Right ventricle myocardium superior (tissue), 1 donor: ENCODE measurements around the gene TGFBR2. TPM values are rescaled to one million over a fixed set of nuclear protein-coding genes. Genes with fewer than 3 reads are reported as not detected.

Source experiments
- ATAC-seq: fragments of 200-7000 bp; cut with Tn5 transposase; one replicate; pipeline ENCODE4 v1.9.1; 2020; ENCODE audit warnings: mild to moderate bottlenecking; ENCODE audit not compliant: poor library complexity
- DNase-seq: peaks from one replicate; pipeline ENCODE4 v3.0.0-alpha.2; 2020
- intact Hi-C: fragments of 100-400 bp; cut with DNase I; formaldehyde crosslinking; loops from one replicate; pipeline ENCODE4 v1.11.2; 2022
- total RNA-seq: library from RNA; stranded (reverse); fragmentation: NEBNext Ultra II Directional; extraction: Animal tissue kit (Norgen Biotek cat#: 25700); gene quantifications from one replicate; pipeline ENCODE4 v1.2.1, GENCODE V29; 2021
- donor health status: DM: no; HTN: yes; CAD: no; lungs with severe emphysema.

TGFBR2 gene
- total RNA-seq, 1 donor from 2014 or later = 168 TPM

DNA sequence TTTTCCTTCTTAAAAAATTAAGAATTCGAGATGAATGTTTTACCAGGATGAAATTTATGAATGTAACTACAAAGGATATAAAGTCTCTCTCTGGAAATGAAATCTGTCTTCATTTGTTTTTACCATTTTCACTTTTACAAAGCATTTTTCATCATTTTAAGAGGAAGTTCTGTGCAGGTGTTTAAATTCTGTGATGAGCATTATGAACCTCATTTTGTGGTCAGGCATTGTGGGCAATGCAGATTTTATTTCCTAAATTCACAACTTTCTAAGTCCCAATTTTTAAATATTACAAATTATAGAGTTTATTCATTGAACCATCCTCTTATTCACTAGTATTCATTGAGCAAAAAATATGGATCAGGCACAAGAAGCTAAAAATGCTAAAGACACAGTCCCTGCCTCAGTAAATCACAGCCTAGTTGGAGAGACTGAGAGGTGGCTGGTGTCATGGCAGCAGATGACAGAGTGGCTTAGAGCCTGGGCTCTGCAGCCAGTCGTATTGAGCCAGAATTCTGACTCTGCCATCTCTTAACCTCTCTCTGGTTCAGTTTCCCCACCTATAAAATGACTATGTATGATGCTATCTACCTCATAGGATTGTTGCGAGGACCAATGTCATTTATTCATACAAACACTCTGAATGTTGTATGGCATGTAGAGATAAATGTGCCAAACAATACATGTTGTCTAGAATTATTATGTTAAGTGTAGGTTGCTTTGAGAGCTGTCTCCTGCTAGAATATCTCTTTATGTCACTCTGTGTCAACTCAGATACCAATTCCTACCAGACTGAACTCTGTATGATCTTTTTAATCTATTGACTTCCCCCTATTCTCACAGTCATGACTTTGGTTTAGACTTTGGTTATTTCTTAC, 7.5 kb upstream of the TGFBR2 start:
- intact Hi-C loops = no loop called here
- ATAC-seq (no peak), DNase-seq (no peak)

DNA sequence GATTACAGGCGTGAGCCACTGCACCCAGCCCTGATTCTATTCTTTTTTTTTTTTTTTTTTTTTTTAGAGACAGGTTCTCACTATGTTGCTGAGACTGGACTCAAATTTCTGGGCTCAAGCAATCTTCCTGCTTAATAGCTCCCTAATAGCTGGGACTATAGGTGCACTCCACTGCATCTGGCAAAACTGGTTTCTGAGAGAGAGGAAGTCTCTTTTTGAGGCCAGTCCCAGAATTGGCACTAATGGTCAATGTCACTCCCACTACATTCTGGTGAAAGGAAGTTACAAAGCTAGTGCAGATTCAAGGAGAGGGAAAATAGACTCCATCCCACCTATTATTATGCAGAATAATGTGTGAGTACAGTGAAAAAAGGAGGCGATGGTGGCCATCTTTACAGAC, 5.8 kb upstream of the TGFBR2 start:
- intact Hi-C loops = loop anchor here (10.0 kb wide), 3 partner anchors 84 to 246 kb away; no protein-coding TSS in a partner anchor
- DNase-seq (no peak), ATAC-seq (no peak)

DNA sequence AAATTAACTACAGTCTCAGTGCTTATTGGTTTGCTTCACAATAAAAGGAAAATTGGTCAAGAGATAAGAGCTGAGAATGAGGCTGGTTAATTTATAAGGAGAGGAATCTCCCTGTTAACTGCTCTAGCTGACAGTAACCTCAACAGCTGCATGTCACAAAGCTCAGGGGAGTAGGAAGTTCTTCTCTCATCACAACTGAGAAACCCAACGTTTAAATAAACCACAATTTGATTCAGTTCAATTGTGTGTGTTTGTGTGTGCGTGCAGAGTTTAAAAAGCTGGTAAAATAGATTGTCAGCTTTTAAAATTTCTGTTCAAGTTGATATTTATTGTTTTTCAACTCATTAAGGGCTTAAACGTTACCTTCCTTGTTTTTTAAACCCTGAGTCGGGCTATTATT, 3.5 kb upstream of the TGFBR2 start:
- no peak for DNase-seq
- no peak for ATAC-seq
- intact Hi-C loops = loop anchor here (10.0 kb wide), 3 partner anchors 82 to 248 kb away; no protein-coding TSS in a partner anchor

DNA sequence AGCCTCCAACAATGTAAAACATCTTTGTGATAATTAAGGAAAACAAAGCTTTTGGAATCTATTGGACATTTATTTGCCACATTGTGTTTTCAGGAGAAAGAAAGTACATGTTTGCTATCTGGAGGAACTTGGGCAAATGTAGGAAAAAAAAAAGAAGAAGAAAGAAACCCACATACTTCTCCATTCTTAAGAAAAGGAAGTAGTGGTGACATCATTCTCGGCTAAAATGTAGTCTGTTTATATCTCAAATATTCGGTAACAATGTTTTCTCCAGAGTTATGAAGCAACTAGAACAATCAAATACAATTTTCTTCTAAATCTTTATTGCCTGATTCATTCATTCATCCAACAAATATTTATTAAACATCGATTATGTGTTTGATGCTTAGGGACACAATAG, 2.3 kb upstream of the TGFBR2 start:
- intact Hi-C loops = loop anchor here (10.0 kb wide), 3 partner anchors 81 to 249 kb away; no protein-coding TSS in a partner anchor
- no peak for DNase-seq
- no peak for ATAC-seq

DNA sequence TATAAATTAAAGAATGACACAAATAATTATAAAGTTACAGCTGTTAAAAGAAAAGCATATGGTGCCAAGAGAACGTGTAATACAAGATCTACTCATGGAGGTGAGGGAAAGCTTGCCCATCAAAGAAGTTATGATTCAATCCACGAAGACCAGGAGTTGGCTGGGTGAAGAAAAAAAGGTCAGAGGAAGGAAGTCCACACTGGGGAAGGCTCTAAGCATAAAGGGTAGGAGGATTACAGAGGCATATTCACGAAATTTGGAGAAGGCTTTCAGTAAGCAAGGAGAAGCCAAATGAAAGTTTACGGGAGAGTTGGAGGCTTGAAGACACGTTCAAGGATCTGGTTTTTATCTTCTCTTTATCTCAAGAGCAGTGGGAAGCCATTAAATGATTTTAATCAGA, 1.8 kb upstream of the TGFBR2 start:
- no peak for ATAC-seq
- no peak for DNase-seq
- intact Hi-C loops = loop anchor here (10.0 kb wide), 3 partner anchors 80 to 250 kb away; no protein-coding TSS in a partner anchor

DNA sequence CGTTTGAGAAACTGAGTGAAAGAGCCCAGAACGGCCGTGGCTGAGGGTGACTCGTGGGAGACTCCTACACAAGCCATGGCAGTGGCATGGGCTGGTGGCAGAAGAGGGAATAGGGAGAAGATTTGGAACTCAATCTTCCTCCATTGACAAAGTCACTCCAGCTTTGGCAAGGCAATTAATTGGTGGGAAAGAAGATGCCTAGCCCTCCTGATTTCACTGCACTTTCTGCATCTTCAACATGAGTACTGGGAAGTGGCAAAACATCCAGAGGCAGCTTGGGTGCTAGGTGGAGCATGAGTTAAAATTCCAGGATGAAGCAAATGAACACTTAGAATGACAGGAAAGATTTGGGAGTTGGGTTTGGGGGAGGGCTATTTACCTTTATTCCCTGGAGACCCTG, 1.4 kb upstream of the TGFBR2 start:
- intact Hi-C loops = loop anchor here (5.0 to 10.0 kb wide), 4 partner anchors 80 to 250 kb away; no protein-coding TSS in a partner anchor
- DNase-seq (no peak), ATAC-seq (no peak)

DNA sequence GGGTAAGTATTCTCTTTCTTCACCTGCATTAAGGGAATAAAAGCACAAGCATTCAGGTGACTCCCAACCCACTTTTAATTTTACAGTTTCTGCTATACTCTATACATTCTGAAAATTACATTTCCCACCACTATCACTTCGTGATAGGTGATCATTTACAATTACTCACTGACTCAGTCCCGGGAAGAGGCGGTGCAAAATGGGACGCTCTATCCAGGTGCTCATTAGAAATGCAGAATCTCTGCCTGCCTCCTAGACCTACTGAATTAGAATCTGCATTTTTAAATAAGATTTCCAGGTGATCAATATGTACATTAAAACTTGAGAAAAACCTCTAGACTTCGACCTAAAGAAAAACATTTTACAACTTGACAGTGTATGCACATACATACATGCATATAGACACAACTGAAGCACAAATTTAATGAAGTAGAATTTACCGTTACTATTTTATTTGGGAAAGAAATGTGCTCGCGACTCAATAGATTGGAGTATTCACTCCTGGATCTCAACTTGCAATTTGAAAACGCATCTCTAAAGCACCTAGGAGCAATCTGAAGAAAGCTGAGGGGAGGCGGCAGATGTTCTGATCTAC, 598 bp upstream of the TGFBR2 start:
- intact Hi-C loops = loop anchor here (5.0 to 10.0 kb wide), 4 partner anchors 79 to 251 kb away; no protein-coding TSS in a partner anchor
- ATAC-seq = no peak

DNA sequence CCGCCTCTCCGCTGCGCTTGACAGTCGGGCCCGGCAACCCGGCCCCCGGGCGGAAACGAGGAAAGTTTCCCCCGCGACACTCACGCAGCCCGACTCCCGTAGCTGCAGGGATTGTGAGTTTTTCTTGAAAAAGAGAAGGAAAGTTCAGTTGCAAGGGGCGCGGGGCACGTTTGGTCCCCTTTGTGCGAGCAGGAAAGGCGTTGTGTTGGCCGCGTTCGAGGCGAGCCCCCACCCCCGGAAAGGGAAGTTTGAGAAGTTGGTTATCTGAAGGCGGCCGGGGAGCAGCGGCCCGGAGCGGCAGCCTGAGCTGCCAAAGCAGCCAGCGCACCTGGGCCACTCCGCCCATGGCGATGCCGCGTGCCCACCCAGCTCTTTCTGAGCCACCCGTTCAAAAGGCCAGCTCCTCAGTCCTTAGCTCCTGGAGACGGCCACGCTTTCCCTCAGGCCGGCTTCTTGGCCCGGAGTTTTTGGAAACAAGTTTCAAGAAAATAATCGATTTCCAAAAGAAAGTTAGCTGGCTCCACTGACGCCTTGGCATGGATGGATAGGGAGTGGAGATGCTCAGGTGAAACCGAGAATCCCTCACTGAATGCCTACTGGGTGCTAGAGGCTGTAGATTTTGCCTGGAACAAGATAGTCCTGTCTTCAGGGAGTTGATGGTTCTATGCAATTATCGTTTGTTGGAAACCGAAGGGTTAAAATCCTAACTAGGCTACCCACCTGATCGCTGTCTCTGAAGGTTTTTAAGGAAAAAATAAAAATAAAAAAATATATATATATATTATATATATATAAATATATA, 832 bp downstream of the TGFBR2 start:
- DNase-seq = peak; percentile 88
- intact Hi-C loops = loop anchor here (5.0 to 10.0 kb wide), 4 partner anchors 78 to 252 kb away; no protein-coding TSS in a partner anchor
- ATAC-seq = peak; percentile 53

More for the DNA sequence above, 598 bp upstream of the TGFBR2 start:
- DNase-seq = no peak

DNA sequence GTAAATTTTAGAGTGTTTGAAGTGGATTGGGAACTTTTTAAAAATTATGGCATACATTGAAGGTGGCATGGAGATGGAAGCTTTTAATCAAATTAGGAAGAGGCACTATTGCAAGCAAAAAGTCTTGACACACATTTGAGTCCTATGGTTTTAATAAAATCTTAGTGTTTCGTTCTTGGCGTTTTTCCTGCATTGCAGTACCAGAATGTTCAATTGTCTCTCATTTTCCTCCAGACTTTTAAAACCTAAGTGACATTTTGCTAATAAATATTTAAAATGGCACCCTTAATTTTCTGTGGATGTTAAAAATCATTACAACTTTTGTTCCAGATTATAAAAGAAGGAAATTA, 2.2 kb downstream of the TGFBR2 start:
- intact Hi-C loops = loop anchor here (5.0 to 10.0 kb wide), 4 partner anchors 76 to 254 kb away; no protein-coding TSS in a partner anchor
- DNase-seq (no peak), ATAC-seq (no peak)

DNA sequence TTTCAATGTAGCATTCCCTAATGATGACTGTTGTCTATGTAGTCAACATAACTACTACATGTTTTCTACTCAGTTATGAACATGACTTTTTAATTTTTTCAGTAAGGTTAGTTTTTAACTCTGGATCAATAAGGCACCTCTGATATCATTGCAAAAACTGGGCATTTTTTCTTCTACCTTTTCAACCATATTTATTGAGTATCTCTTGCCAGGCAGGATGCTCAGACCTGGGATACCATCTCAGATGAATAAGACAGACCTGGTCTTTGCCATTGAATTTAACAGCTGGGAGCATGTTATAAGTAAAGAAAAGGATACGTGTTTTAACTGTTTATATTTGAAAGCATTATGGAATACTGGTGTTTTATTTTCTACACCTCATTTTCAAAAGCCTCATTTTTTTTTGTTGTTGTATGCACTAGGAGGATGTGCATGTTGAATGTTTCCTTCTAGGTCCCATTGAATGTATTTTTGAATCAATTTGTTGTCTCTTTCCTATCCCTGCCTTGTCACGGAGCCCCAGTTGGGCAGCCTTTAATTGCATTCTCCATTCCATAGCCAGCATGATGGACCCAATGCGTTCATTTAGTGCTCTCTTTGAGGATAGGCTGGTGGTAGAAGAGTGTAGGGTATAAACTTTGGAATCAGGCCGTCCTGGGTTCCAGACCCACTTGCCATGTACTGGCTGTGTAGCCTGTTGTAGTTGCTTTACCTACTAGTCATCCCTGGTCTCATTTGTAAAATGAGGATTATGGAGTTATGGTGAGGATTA, 3.7 kb downstream of the TGFBR2 start:
- DNase-seq (no peak), ATAC-seq (no peak)
- intact Hi-C loops = loop anchor here (5.0 to 10.0 kb wide), 4 partner anchors 75 to 255 kb away; no protein-coding TSS in a partner anchor

DNA sequence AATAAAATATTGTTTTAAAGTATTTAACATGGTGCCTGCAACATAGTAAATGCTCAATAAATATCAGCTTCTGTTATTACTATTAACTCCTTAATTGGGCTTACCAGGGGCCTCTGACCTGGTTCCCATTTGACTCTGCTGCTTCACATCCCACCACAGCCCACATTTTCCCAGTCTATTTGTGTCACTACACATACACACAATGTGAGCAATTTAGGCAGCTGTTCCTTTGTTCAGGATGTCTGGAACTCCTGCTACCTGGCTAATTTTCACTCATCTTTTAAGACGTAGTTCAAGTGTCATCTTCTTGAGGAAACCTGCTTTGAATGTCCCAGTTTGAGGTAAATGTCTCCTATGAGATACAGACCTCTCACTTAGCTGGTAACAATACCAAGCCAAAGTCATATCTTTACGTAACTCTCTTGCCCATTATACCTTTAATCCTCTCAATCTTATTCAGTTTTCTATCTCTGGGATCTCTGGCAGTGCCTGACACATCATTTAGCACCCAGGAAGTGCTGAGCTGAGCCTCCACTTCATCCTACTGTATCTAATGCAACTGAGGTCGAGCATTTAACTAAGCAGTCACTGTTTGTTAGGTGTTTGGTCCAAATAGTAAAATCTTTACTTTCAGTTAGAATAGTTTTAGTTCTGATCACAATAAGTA, 4.4 kb downstream of the TGFBR2 start:
- DNase-seq (no peak), ATAC-seq (no peak)
- intact Hi-C loops = no loop called here

DNA sequence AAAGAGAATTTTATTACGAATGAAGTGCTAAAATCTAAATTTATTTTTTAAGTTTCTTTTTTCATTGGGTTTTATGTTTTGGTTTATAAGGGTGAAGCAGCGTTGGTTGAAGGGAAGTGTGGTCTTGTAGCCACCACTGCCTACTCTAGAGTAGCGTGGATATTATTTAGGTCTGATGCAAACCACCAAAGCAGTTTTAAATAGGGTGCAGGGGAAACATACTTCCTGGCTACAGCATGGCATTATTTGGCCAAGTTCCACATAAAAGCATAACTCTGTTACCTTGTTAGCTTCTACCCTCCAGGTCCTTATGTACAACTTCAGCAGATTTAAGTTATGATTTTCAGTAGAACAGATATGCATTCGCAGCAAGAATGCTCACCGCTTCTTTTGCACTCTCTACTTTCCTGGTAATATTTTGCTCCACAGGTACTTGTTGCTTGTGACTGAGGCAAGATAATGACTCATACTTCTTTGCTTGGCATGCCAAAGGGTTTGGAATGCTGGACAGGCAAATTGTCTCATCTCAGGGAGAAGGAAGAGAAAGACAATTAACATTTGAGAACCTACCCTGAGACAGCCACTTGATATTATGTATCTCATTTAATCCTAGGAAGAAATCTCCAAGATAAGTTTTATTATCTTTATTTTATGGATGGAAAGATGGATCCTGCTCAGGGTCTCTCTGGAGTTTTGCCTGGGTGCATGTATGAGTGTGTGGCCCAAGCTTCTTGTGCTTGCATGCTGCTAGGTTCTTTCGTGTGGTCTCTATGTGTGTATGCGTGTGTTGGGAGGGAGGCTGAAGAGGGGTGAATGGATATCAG, 5.4 kb downstream of the TGFBR2 start:
- intact Hi-C loops = no loop called here
- ATAC-seq (no peak), DNase-seq (no peak)

DNA sequence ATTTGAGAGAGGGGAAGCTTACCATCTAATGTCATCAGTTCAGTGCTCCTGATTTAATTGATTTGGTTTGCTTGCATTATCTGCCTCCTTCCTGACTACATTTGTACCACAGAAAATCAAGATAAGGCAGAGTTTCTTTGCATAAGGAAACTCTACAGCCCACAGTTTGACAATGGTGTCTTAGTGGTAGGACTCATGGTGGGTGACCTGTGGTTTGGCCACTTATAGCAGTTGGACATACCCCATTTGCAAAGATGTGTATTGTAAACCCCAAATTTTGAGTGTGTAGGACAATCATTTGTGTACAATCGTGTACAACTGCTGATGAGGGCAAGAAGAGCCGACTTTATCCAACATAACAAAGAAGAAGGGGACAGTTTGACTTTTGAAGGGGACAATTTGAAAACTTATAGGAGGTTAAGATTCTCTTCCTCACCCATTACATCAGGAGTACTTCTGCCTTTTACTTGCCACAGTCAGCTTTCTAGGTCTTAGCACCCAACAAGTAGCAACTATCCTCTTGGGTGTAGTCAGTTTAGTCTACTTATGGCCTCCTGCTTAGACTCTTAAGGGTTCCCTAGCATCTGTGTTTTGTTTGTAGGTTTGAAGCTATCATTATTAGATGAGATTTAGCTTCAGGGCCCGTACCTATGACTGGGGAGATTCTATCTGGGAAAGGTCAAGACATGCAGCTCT, 6.2 kb downstream of the TGFBR2 start:
- ATAC-seq (no peak), DNase-seq (no peak)
- intact Hi-C loops = no loop called here

DNA sequence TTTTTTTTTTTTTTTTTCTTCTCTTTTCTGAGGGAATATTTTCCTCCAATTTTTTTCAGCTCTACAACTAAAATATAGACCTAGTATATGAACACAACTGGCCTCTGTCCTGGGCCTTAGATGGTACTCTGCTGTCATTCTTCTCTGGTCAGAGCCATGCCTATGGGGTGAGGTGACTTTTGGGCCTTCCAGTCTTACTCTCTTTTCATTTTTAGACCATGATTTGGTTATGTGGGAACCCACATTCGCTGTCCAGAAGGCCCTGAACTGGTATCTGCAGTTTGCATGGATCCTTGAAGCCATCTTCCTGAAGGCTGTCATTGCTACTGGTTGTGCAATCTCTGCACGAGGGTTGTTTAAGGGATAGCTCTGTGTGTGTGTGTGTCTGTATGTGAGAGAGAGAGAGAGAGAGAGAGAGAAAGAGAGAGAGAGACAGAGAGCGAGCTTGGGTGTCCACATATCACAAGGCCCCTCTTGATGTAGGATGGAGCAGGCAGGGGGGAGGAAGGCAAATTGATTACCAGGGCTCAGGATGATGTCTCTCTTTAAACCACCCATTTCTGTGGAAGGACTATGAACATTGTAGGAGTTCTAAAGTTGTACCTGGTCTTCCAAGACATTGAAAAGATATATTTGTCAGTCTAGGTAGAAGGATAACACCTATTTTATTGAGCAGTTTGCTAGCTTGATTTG, 6.9 kb downstream of the TGFBR2 start:
- DNase-seq (no peak), ATAC-seq (no peak)
- intact Hi-C loops = no loop called here

DNA sequence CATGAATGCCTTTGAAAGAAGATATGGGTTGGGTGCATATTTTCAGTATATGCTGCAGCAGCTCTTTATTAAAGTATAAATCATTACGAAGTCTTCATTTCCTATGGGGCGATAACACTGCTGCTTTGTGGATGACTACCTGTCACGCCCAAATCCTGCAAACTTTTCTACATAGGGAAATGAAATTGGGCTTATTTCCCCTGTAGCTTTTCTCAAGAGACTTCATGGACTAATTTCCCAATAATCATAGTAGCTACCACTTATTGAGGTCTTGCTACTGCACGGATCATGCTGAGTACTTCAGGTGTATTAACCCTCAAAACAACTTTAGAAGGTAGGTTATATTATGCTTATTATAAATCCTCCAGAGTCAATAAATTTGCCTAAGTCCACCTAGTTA, 8.0 kb downstream of the TGFBR2 start:
- DNase-seq (no peak), ATAC-seq (no peak)
- intact Hi-C loops = no loop called here

DNA sequence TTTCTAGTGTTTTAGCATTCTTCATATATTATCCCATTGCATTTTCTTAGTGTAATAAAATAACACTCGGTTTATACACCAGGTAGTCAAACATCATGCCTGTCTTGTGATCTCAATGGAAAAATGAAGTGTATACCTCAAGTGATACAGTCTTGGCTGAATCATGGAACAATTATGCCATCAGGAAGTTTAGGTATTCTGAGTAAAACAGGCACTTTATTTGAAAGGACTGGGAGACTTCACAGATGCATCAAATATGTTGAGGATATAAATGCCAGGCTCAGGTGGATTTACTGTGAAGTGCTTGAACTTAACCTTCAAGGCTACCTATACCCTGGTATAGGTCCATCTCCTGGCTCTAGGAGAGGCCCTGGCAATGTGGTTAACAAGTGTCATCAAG, 8.5 kb downstream of the TGFBR2 start:
- intact Hi-C loops = no loop called here
- DNase-seq (no peak), ATAC-seq (no peak)
